Astrocyte of the hippocampus (primary cell): Measurements from ENCODE around the gene HECTD4.
"Not testable (repeated sequence)": the region's sequence is repeated elsewhere in the genome, so short reads cannot be mapped to it uniquely, and the experiment has no call there.

Experiments used
- DNase-seq: peaks from one replicate; pipeline ENCODE4 v3.0.0; 2011; ENCODE audit warnings: low read depth, low spot score

The HECTD4 gene

GRCh38 chr12:112353393-112353792, 28.8 kb downstream of the HECTD4 start:
- DNase-seq = peak; percentile 23

- no peak for DNase-seq
These were observed 29.3 kb downstream of the HECTD4 start for GRCh38 chr12:112352921-112353320.

GRCh38 chr12:112350593-112351592, 31.3 kb downstream of the HECTD4 start:
- no peak for DNase-seq

- no peak for DNase-seq
These were observed 32.8 kb downstream of the HECTD4 start for GRCh38 chr12:112349431-112349830.

- not testable (repeated sequence) for DNase-seq
These were observed 33.3 kb downstream of the HECTD4 start for GRCh38 chr12:112348926-112349325.

- DNase-seq = peak; percentile 83
These were observed 34.6 kb downstream of the HECTD4 start for GRCh38 chr12:112347581-112347982.

GRCh38 chr12:112346194-112346593, 36.0 kb downstream of the HECTD4 start:
- DNase-seq = no peak

DNA sequence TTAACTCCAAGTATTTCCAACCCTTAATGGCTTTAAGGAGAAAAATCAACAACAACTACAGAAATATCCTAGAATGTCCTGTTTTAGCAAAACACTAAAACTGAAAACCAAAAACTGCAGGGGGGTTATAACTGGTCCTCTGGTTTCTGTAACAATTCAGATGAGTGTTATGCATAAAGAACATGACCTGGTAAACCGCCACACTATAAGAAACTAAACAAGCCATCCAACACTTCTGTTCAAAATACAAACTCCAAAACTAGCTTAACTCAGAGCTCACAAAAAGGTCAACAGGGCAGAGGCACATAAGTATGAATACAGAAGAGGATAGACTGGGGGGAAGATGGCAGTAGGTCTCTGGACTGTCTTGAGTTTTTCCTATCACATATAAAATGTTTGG, 38.0 kb downstream of the HECTD4 start:
- DNase-seq = no peak

- no peak for DNase-seq
These were observed 39.6 kb downstream of the HECTD4 start for GRCh38 chr12:112342587-112342986.

- no peak for DNase-seq
These were observed 41.0 kb downstream of the HECTD4 start for GRCh38 chr12:112341046-112341825.

DNA sequence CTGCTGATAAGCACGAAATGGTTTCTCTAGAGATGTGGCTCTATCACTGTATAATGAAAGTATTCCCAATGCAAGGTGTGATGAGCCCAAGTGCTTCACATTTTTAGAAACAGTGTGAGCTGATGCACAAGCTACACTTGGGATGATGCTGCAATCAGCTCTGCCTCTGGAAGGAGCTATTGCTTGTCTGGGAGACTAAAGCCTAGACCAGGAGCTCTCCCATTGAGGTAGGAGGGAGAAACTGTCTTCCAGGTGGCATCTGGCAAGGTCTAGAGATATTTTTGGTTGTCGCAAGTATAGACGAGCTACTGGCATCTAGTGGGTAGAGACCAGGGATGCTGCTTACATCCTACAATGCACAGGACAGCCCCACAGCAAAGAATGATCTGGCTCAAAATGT, 42.0 kb downstream of the HECTD4 start:
- DNase-seq = no peak

DNA sequence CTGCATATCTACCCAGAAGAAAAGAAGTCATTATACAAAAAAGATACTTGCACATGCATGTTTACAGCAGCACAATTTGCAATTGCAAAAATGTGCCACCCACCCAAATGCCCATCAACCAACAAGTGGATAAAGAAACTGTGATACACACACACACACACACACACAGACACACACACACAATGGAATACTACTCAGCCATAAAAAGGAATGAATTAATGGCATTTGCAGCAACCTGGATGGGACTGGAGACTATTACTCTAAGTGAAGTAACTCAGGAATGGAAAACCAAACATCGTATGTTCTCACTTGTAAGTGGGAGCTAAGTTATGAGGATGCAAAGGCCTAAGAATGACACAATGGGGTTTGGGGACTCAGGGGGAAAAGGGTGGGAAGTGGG, 47.2 kb downstream of the HECTD4 start:
- DNase-seq = not testable (repeated sequence)

- DNase-seq = no peak
These were observed 49.2 kb downstream of the HECTD4 start for GRCh38 chr12:112333019-112333418.

DNA sequence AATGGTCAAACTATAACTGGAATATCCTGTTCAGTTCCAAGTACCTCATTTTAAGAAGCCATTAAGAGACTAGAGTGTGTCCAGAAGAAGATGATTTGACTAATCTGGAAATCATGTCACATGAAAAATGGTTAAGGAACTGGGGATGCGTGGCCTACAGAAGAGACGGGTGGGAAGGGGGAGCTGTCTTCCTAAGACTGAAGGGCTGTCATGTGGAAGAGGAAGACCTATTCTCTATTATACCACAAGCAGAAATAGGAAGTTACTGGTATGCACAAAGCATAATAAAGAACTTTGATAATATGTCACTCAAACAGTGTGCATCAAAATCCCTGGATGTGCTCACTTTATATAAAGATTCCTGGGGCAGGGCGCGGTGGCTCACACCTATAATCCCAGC, 50.3 kb downstream of the HECTD4 start:
- DNase-seq = no peak

DNA sequence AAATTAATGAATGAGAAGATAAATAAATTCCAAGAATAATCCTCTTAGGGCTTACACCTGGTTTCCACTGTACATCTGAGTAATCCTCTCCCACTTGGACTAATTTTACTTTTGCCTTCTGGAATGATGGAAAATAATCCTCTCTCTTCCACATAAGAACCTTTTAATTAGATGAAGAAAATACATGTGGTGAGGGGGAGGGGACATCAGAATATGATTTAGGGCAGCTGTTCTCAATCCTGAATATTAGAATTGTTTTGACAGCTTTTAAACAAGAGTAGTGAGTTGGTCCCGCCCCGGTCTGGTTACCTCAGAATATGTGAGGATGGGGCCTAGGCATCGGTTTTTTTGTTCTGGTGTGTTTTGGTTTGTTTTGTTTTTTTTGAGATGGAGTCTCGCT, 51.5 kb downstream of the HECTD4 start:
- no peak for DNase-seq

GRCh38 chr12:112328456-112329124, 53.6 kb downstream of the HECTD4 start:
- DNase-seq = no peak

DNA sequence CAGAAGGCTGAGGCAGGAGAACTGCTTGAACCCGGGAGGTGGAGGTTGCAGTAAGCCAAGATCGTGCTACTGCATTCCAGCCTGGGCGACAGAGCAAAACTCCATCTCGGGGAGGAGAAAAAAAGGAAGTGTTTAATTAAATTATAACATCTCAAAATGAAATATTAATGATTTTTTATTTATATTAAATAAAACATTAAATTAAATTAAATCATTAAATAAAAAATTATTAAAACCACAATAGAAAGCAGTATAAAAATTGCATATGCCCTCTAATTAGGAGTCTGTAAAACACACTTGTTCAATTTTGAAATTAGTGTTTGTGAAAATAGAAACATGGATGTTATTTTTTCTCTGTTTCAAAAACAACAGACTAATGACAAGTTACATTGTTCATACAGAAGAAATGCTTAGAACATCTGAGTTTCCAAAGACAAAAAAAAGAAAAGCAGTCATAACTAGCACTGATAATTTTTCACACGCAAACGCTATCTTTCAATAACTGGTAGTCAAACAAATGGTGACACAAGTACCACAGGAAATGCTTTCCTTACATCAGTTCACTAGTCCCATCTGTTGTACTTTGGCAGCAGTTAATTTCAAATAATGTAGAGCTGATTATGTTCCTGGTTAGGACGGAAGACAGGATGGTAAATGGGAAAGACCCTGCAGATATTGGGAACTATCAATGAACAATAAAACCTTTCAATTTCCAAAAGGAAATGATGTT, 54.9 kb downstream of the HECTD4 start:
- no peak for DNase-seq

- DNase-seq = no peak
These were observed 56.5 kb downstream of the HECTD4 start for GRCh38 chr12:112325622-112326207.

DNA sequence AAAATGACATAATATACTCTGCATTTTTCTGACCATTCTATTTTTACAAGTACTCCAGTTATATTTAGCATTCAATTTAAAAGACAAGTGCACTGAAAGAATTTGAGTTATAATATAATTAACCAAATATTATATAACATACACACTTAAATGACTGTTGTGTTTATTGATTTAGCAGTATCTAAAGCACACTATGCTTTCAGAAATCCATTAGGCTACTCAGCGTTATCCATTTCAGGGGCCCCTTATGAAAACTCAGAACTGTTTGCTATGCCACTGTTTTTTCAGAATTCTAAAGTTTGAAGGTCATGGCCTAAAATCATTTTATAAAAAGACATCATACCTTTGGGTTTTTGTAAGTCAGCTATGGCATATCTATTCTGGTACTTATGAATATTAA, 57.1 kb downstream of the HECTD4 start:
- no peak for DNase-seq

- no peak for DNase-seq
These were observed 59.2 kb downstream of the HECTD4 start for GRCh38 chr12:112322882-112323547.
